MCF 10A (cell line): ENCODE measurements around the gene CEP112. TPM values are rescaled to one million over a fixed set of nuclear protein-coding genes. Genes with fewer than 3 reads are reported as not detected.

Source experiments
- BruUV-seq: library from RNA; stranded (reverse); fragments of 400-500 nt; replicated peaks from 2 replicates; lab custom pipeline; 2021; lab: Mats Ljungman, UMichigan
- CTCF ChIA-PET: fragments of 300-600 bp; sonication (Branson Sonifier 250); formaldehyde crosslinking; extraction: SDS; loops from one replicate; lab custom pipeline; 2021; ENCODE audit warnings: antibody characterized with exemption, inconsistent platforms; lab: Yijun Ruan, JAX
- POLR2A ChIA-PET: fragments of 300-600, 350-650 bp; sonication (Branson Sonifier 250); formaldehyde crosslinking; extraction: SDS; loops from one replicate; lab custom pipeline; 2020; ENCODE audit warnings: antibody characterized with exemption, inconsistent platforms; lab: Yijun Ruan, JAX
- DNase-seq: peaks from one replicate; pipeline ENCODE4 v3.0.0-alpha.2; 2018; ENCODE audit not compliant: unreplicated experiment
- H3K27ac Mint-ChIP-seq: one replicate; pipeline ENCODE4 v1.8.0; 2022; ENCODE audit warnings: mild to moderate bottlenecking, low read depth, mixed read lengths; ENCODE audit not compliant: unreplicated experiment
- H3K27me3 Mint-ChIP-seq: one replicate; pipeline ENCODE4 v1.8.0; 2022; ENCODE audit warnings: mixed read lengths; ENCODE audit not compliant: insufficient read depth, unreplicated experiment
- H3K36me3 Mint-ChIP-seq: one replicate; pipeline ENCODE4 v1.8.0; 2022; ENCODE audit warnings: mild to moderate bottlenecking, moderate library complexity, mixed read lengths; ENCODE audit not compliant: insufficient read depth, unreplicated experiment
- H3K4me1 Mint-ChIP-seq: one replicate; pipeline ENCODE4 v1.8.0; 2022; ENCODE audit warnings: mixed read lengths; ENCODE audit not compliant: insufficient read depth, unreplicated experiment
- H3K4me3 Mint-ChIP-seq: one replicate; pipeline ENCODE4 v1.8.0; 2022; ENCODE audit warnings: mild to moderate bottlenecking, moderate library complexity, mixed read lengths; ENCODE audit not compliant: unreplicated experiment
- H3K9me3 Mint-ChIP-seq: one replicate; pipeline ENCODE4 v1.8.0; 2022; ENCODE audit warnings: mixed read lengths; ENCODE audit not compliant: unreplicated experiment
- CTCF ChIP-seq: fragments of 200-600 bp; IDR thresholded peaks from one replicate; pipeline ENCODE4 v1.8.0; 2022; ENCODE audit warnings: antibody characterized with exemption, mild to moderate bottlenecking; ENCODE audit not compliant: unreplicated experiment
- intact Hi-C: fragments of 100-400 bp; cut with micrococcal nuclease; formaldehyde crosslinking; loops from 2 replicates; pipeline ENCODE4 v1.14.1; 2022
- total RNA-seq: library from RNA; stranded (reverse); gene quantifications from 2 replicates; pipeline ENCODE4 v1.2.3, GENCODE V29; 2022

CEP112 gene
- total RNA-seq, 1 experiment from 2014 or later, result 8.1 TPM

- POLR2A ChIA-PET, result interaction anchor here (0.6 kb wide), 1 partner anchor 192 kb away, joined by 3 read pairs; no protein-coding TSS in a partner anchor
- H3K9me3 Mint-ChIP-seq, result no peaks in the 10 kb centered on the region
Measured at GRCh38 chr17:65978871-65979270, 213.1 kb downstream of the CEP112 start.

DNA sequence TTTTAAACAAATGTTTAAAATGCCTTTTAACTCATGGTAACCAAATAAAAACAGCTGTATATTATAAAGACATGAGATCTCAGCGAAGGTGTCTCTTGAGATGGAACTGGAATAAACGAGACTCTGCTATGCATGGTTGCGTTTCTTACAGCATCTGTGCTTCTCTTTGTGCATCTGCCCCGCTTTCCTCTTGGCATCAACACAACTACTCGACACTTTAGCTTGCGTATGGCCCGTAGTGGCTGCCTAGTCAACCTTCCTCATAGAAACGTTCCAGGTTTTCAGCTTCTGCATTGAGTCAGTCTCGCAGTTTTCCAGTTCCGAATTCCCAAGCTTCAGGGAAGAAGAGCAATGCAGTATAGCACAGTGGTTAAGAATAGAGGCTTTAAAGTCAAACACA, 214.9 kb downstream of the CEP112 start:
- Mint-ChIP-seq H3K27ac (no peak overlapping the region), H3K9me3 (no peaks in the 10 kb centered on the region), H3K4me1 (no peaks in the 10 kb centered on the region), H3K27me3 (no peaks in the 10 kb centered on the region), H3K4me3 (no peak overlapping the region), H3K36me3 (no peaks in the 10 kb centered on the region)
- POLR2A ChIA-PET, result no interaction called here
- TF ChIP-seq CTCF, result no peak
- intact Hi-C loops, result no loop called here
- no peak for DNase-seq
- BruUV-seq, result no TSS peak
- CTCF ChIA-PET, result interaction anchor here (0.6 kb wide), 2 partner anchors 38 to 153 kb away, joined by 3 to 8 read pairs; no protein-coding TSS in a partner anchor

More at GRCh38 chr17:65978871-65979270, 213.1 kb downstream of the CEP112 start:
- intact Hi-C loops, result no loop called here
- CTCF ChIA-PET, result interaction anchor here (0.5 to 1.0 kb wide), 2 partner anchors 8 to 747 kb away, joined by 3 to 6 read pairs; no protein-coding TSS in a partner anchor
- H3K4me3 Mint-ChIP-seq, result no peak overlapping the region
- no TSS peak for BruUV-seq
- no peaks in the 10 kb centered on the region for H3K27me3 Mint-ChIP-seq
- H3K36me3 Mint-ChIP-seq, result no peaks in the 10 kb centered on the region
- no peak for TF ChIP-seq CTCF
- no peak overlapping the region for H3K27ac Mint-ChIP-seq
- no peak for DNase-seq
- peaks cover 7% of the 10 kb centered on the region for H3K4me1 Mint-ChIP-seq

GRCh38 chr17:65975878-65976277, 216.1 kb downstream of the CEP112 start:
- Mint-ChIP-seq H3K4me1 (no peaks in the 10 kb centered on the region), H3K27me3 (no peaks in the 10 kb centered on the region), H3K36me3 (no peaks in the 10 kb centered on the region), H3K27ac (no peak overlapping the region), H3K4me3 (no peak overlapping the region), H3K9me3 (no peaks in the 10 kb centered on the region)
- DNase-seq, result no peak
- BruUV-seq, result no TSS peak
- ChIA-PET CTCF (interaction anchor here (0.6 kb wide), 2 partner anchors 13 kb away, joined by 3 to 4 read pairs; no protein-coding TSS in a partner anchor), POLR2A (no interaction called here)
- no peak for TF ChIP-seq CTCF
- intact Hi-C loops, result no loop called here

DNA sequence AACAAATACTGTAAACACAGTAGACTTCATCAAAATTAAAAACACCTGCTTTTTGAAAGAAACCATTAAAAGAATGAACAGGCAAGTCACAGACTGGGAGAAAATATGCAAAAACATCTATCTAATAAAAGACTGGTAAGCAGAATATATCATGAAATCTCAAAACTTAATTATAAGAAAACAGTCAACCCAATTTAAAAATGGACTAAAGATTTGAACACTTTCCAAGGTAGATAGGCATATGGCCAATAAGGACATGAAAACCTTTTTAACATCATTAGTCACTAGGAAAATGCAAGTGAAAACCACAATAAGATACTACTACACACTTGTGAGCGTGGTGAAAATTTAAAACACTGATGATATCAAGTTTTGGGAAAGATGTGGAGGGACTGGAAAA, 218.7 kb downstream of the CEP112 start:
- no peaks in the 10 kb centered on the region for H3K9me3 Mint-ChIP-seq
- no peak for DNase-seq
- no TSS peak for BruUV-seq
- TF ChIP-seq CTCF, result no peak
- no peak overlapping the region for H3K27ac Mint-ChIP-seq
- no peaks in the 10 kb centered on the region for H3K36me3 Mint-ChIP-seq
- no peak overlapping the region for H3K4me3 Mint-ChIP-seq
- POLR2A ChIA-PET, result interaction anchor here (0.6 kb wide), 1 partner anchor 88 kb away, joined by 4 read pairs; no protein-coding TSS in a partner anchor
- CTCF ChIA-PET, result no interaction called here
- no peaks in the 10 kb centered on the region for H3K4me1 Mint-ChIP-seq
- no peaks in the 10 kb centered on the region for H3K27me3 Mint-ChIP-seq
- intact Hi-C loops, result no loop called here
